Uterus (tissue), 2 donors: Measurements from ENCODE around the gene CLSTN2.

Source experiments
- CTCF ChIP-seq, 4 experiments: fragments of 200-600 bp in 2 of 4; fragments of 450-650 bp in 2 of 4; sonication (generic) in 2 of 4; IDR thresholded peaks; one replicate each; pipeline ENCODE4 v1.5.1; 2016 to 2019; ENCODE audit warnings: antibody characterized with exemption in 4 of 4, mild to moderate bottlenecking in 2 of 4, moderate library complexity in 1 of 4
- POLR2A ChIP-seq, 2 donors: fragments of 450-650 bp; IDR thresholded peaks; one replicate each; pipeline ENCODE4 v1.6.1; 2016; ENCODE audit warnings: antibody characterized with exemption in 2 of 2, mild to moderate bottlenecking in 1 of 2, moderate library complexity in 1 of 2

- TF ChIP-seq CTCF (IDR thresholded peaks at IDR 0.05) (no peak), POLR2A (IDR thresholded peaks at IDR 0.05) (no peak)
Observed at GRCh38 chr3:140429791-140430190, 494.8 kb downstream of the CLSTN2 start.
